HG03066 (cell line): Measurements from ENCODE around the gene NACC2.

Source experiments
- ATAC-seq: cut with Tn5 transposase; IDR thresholded peaks from one replicate; pipeline ENCODE4 v1.9.1; 2021; ENCODE audit warnings: low read depth; ENCODE audit not compliant: unreplicated experiment

Gene NACC2

GRCh38 chr9:136131629-136132511 is 36.8 kb upstream of the NACC2 start:
- no peak for ATAC-seq

- no peak for ATAC-seq
Measured at GRCh38 chr9:136129176-136129575, 34.1 kb upstream of the NACC2 start.

- no peak for ATAC-seq
Measured at GRCh38 chr9:136128436-136128835, 33.3 kb upstream of the NACC2 start.

- no peak for ATAC-seq
Measured at GRCh38 chr9:136127313-136127712, 32.2 kb upstream of the NACC2 start.

- ATAC-seq, result no peak
Measured at GRCh38 chr9:136124976-136125692, 30.0 kb upstream of the NACC2 start.

- no peak for ATAC-seq
Measured at GRCh38 chr9:136122425-136123383, 27.6 kb upstream of the NACC2 start.

- ATAC-seq, result no peak
Measured at GRCh38 chr9:136121801-136122200, 26.7 kb upstream of the NACC2 start.

GRCh38 chr9:136120438-136120844 is 25.4 kb upstream of the NACC2 start:
- ATAC-seq, result no peak

GRCh38 chr9:136119883-136120393 is 24.8 kb upstream of the NACC2 start:
- ATAC-seq, result no peak

GRCh38 chr9:136119061-136119882 is 24.2 kb upstream of the NACC2 start:
- peak; percentile 8 for ATAC-seq

GRCh38 chr9:136118320-136119060 is 23.4 kb upstream of the NACC2 start, which contains the start of gene TMEM250:
TMEM250 (minus strand) TSS chr9:136118875; CDS start chr9:136116900, 1,975 bp downstream.
- ATAC-seq, result peak; percentile 55

- ATAC-seq, result peak; percentile 12
Measured at GRCh38 chr9:136117916-136118319, 22.8 kb upstream of the NACC2 start.

- no peak for ATAC-seq
Measured at GRCh38 chr9:136117291-136117915, 22.3 kb upstream of the NACC2 start.

- no peak for ATAC-seq
Measured at GRCh38 chr9:136116360-136117098, 21.4 kb upstream of the NACC2 start.

- no peak for ATAC-seq
Measured at GRCh38 chr9:136115641-136116359, 20.7 kb upstream of the NACC2 start.

GRCh38 chr9:136115206-136115605 is 20.1 kb upstream of the NACC2 start:
- no peak for ATAC-seq

- no peak for ATAC-seq
Measured at GRCh38 chr9:136114610-136115009, 19.5 kb upstream of the NACC2 start.
